HG03139 (cell line): ENCODE measurements around the gene ATPAF2.
"Not testable (repeated sequence)": the region's sequence is repeated elsewhere in the genome, so short reads cannot be mapped to it uniquely, and the experiment has no call there.

Source experiments
- ATAC-seq: cut with Tn5 transposase; IDR thresholded peaks from one replicate; pipeline ENCODE4 v1.9.1; 2021; ENCODE audit not compliant: unreplicated experiment

ATPAF2 gene

DNA sequence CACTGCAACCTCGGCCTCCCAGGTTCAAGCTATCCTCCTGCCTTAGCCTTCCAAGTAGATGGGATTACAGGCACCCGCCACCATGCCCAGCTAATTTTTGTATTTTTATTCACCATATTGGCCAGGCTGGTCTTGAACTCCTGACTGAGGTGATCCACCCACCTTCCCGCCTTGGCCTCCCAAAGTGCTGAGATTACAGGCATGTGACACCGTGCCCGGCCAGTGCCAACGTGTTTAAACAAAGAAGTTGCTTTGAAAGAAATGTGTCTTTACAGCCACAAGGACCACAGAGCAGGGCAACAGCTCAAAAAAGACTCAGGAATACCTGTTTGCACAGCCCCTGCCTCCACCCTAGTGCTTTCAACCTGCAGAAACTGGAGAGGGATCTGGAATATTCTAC is 25.0 kb downstream of the ATPAF2 start:
- ATAC-seq, result no peak

- no peak for ATAC-seq
These were observed 27.7 kb downstream of the ATPAF2 start for GRCh38 chr17:18011286-18011685.

DNA sequence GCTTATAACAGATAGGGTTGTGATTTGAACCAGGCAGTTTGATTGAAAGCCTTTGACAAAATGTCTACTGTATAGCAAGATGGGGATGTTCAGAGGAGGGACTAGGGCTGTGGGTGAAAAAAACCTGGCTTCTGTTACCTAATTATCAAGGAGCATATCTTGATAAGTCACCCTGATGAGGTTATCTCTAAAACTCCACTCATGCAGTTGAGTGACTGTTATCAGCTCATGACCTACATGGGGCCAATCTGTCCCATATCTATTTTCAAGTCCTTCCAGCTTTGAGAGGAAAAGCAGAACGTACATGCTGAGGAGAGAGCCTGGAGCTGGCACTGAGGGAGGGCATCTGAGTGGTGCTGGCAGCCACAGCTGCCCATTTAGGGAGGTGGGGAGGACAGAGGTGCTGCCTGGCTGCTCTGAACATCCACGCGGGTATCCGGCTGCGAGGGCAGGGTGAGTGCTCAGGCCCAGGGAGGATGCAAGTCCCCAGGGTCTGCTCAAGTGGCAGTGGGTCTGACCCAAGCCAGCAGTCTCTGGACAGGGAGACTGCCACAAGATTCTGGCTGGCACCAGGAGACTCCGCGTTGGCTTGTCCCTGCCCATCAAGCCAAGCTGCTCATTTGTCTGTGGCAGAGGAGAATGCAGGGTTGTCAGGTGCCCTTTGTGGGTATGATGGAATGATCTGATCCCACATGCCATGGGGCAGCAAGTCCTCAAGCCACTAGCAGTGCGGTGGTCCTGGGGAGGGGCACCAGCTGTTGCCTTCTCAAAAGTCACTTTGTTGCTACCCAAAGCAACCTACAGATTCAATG is 29.2 kb downstream of the ATPAF2 start:
- ATAC-seq, result no peak

GRCh38 chr17:18008496-18009268 is 30.3 kb downstream of the ATPAF2 start:
- ATAC-seq, result no peak

DNA sequence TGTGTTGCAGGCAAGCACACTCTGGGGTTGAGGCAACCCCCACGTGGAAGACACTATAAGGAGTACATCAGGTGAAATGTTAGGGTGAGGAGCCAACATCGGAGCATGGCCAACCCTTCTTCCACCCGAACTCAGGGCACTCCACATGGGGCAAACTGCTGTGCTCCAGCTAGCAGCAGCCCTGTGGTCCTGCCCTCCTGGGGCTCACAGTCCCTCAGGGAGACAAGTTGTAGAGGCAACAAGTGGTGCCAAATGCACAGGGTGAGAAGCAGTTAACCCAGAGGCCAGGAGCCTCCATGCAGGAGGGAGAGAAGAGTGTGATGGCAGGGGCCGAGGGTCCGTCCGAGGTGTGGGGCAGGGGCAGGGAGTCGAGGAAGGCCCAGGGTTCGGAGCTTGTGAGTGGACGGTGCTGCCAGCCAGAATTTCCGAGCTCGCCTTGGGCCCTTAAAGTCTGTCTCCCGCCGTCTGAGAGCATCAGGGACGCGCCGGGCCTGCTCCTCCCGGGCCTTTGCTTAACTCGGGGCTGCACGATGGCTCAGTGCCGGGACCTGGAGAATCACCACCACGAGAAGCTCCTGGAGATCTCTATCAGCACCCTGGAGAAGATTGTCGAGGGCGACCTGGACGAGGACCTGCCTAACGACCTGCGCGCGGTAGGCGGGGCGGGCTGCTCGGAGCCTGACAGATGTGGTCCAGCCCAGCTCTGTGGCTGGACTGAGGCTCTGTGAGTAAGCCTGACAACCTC is 32.3 kb downstream of the ATPAF2 start:
- no peak for ATAC-seq

- no peak for ATAC-seq
These were observed 33.5 kb downstream of the ATPAF2 start for GRCh38 chr17:18005496-18005895.

- no peak for ATAC-seq
These were observed 34.1 kb downstream of the ATPAF2 start for GRCh38 chr17:18004884-18005305.

- ATAC-seq, result no peak
These were observed 34.6 kb downstream of the ATPAF2 start for GRCh38 chr17:18004345-18004744.

DNA sequence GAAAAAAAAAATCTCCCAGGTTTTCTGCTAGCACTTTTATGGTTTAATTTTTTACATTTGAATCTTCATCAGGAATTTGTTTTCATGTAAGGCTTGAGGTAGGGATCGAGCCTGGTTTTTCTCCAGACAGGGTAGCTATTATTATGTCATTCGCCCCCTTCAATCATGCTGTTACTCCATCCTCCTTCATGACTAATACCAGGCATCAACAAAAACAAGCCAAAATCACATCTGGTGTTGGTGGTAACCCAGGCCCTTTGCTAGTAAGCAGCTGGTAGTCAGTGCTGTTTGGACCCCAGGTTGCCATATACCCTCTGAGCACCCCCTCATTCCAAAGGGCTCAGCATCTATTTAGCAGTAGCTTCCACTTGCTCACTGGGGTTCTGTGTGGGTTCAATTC is 36.8 kb downstream of the ATPAF2 start:
- no peak for ATAC-seq

- ATAC-seq, result no peak
These were observed 38.9 kb downstream of the ATPAF2 start for GRCh38 chr17:18000030-18000408.

- no peak for ATAC-seq
These were observed 39.5 kb downstream of the ATPAF2 start for GRCh38 chr17:17999364-18000029.

DNA sequence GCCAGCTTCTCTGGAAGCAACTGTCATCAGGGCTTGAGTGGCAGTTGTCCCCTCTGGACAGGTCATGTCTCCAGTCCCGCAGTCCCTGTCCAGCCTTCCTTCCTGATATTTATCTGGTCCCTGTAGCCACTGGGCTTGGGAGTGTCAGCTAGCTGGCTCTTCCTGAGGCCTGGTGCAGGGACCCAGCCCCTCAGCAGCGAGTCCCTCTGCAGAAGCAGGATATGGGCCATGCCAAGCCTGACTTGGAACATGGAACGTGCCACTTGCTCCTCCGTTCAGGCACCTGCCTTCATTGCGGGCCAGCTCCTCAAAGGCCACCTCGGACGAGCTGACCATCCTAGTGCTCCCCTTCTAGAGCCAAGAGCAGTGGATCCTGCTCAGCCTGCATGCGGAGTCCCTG is 40.0 kb downstream of the ATPAF2 start:
- ATAC-seq, result no peak

DNA sequence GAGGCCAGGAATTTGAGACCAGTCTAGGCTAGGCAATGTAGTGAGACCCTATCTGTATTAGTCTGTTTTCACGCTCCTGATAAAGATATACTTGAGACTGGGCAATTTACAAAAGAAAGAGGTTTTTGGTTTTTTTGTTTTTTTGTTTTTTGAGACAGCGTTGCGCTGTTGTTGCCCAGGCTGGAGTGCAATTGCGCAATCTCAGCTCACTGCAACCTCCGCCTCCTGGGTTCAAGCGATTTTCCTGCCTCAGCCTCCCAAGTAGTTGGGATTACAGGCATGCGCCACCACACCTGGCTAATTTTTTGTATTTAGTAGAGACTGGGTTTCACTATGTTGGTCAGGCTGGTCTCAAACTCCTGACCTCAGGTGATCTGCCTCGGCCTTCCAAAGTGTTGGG is 43.1 kb downstream of the ATPAF2 start:
- ATAC-seq, result not testable (repeated sequence)

GRCh38 chr17:17994271-17995069 is 44.5 kb downstream of the ATPAF2 start:
- no peak for ATAC-seq

DNA sequence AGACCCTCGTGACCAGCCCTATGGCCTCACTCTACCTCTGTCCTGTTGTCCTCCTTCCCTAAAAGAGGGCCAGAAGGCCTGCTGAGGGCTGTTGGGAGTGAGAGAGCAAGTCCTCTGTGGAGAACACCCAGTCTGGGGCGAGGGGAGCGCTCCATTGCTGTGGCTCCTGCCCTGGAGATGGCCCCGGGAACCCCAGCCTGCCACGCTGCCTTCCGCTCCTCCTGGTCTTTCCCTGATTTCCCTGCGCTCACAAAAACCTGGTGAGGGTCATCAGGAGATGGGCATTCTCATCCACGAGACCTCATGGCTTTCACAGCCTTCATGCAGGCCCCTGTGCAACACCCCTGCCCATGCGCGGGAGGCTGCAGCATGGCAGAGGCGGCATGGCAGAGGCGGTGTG is 45.1 kb downstream of the ATPAF2 start:
- ATAC-seq, result no peak

- ATAC-seq, result no peak
These were observed 45.6 kb downstream of the ATPAF2 start for GRCh38 chr17:17993366-17993765.

DNA sequence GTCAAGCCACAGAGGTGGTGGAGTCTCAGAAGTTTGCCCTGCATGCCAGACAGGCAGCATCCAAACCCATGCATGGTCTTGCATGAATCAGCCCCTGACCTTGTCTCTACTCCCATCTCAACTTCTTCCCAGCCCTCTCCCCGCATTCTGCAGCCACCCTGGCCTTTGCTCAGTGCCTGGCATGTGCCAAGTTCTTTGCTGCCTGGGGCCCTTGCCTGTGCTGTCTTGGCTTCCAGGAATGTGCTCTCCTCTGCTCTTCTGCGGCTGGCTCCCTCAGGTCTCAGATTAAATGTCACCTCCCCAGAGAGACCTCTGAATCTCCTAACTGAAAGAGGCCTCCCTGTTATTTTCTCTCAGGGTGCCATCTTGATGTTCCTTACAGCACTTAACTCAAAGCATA is 48.7 kb downstream of the ATPAF2 start:
- no peak for ATAC-seq

DNA sequence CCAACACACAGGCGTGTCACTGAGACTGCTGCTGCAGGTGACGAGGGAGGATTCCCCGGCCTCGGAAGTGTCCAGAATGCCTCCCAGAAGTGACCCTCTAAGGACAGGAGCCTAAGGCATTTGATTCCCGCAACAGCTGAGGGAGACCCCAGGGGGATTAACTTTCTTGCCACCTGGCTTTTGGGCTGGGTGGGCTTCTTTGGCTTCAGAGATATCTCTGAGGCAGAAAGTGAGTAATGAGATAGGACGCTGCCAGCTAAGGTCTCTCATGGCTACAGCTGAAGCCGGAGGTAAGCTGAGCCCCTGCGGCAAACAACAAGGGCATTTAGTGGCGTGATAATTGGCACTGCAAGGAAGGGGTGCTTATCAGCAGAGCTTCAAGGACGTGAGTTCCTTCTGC is 49.4 kb downstream of the ATPAF2 start:
- ATAC-seq, result no peak

DNA sequence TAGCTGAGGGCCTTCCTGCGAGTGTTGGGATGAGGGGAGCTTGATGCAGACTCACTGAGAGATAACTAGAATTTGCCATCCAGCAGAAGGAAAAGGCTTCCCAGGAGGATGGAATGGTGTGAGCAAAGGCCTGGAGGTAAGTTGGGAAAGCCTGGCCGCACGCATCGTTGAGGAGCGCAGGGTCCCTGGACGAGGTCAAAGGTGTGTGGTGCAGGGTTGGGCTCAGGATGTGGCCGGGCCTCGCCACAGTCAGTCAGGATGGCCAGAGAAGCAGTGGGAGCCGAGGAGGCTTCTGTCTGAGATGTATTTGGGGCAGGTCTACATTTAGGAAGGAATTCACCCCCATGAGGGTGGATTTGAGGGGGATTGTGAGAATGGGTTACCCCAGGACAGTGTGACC is 49.9 kb downstream of the ATPAF2 start:
- no peak for ATAC-seq

DNA sequence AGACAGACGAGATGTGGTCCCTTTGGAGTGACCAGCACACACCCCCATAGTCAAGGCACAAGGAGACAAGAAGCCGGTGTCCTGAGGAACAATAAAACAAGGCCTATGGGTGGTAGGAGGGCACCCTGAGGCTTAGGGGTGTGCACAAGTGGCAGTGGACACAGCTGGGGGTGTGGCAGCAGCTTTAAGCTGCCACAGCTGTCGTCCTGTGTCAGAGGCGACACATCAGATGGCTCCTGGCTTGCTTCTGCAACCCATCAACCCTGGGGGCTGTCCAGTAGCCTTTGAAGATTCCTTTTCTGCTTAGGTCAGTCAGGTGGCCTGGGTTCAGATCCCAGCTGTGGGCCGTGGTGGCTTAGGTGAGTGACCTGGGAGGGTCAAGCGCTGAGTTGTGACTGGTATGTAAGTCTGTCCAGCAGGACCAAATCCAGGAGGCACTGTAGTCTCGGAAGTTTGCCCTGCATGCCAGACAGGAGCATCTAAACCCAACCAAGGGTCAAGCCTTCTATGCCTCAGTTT is 50.5 kb downstream of the ATPAF2 start:
- ATAC-seq, result no peak
